Measurements from ENCODE around the gene PROKR1. TPM values are rescaled to one million over a fixed set of nuclear protein-coding genes. Genes with fewer than 3 reads are reported as not detected.

Gene PROKR1
- total and polyA plus RNA-seq, 3 donors from 2014 or later, result 0.24 to 0.50 (median 0.36) TPM

DNA sequence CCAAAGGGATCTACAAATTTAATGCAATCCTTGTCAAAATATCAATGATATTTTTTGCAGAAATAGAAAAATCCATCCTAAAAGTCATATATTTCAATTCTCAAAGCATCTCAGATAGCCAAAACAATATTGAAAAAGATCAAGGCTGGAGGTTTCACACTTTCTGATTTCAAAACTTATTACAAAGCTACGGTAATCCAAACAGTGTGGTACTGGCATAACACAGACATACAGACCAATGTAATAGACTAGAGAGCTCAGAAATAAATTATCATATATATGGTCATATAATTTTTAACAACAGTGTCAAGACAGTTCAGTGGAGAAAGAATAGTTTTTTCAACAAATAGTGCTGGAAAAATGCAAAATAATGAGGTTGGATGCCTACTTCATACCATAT, 40.3 kb upstream of the PROKR1 start:
- H3K4me1 ChIP-seq, result no peaks in the 10 kb centered on the region
- no peaks in the 10 kb centered on the region for H3K27me3 ChIP-seq
- H3K9me3 ChIP-seq, result no peaks in the 10 kb centered on the region
- TF ChIP-seq, protein P1, sequence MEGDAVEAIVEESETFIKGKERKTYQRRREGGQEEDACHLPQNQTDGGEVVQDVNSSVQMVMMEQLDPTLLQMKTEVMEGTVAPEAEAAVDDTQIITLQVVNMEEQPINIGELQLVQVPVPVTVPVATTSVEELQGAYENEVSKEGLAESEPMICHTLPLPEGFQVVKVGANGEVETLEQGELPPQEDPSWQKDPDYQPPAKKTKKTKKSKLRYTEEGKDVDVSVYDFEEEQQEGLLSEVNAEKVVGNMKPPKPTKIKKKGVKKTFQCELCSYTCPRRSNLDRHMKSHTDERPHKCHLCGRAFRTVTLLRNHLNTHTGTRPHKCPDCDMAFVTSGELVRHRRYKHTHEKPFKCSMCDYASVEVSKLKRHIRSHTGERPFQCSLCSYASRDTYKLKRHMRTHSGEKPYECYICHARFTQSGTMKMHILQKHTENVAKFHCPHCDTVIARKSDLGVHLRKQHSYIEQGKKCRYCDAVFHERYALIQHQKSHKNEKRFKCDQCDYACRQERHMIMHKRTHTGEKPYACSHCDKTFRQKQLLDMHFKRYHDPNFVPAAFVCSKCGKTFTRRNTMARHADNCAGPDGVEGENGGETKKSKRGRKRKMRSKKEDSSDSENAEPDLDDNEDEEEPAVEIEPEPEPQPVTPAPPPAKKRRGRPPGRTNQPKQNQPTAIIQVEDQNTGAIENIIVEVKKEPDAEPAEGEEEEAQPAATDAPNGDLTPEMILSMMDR (IDR thresholded peaks at IDR 0.05), result no peak
- no peak for TF ChIP-seq POLR2A (IDR thresholded peaks at IDR 0.05)
- H3K36me3 ChIP-seq (ENCODE audit: low read depth, missing control alignments), result no peaks in the 10 kb centered on the region
- no peak overlapping the region for H3K4me3 ChIP-seq
- no peak overlapping the region for H3K27ac ChIP-seq
- WGBS, 2 donors, result 90 to 98% methylated on average over 1 of the region's 1 CpG
- DNase-seq, result no peak
- intact Hi-C loops (cut with DNase I; ENCODE audit: low total_unique reads), result no loop called here

DNA sequence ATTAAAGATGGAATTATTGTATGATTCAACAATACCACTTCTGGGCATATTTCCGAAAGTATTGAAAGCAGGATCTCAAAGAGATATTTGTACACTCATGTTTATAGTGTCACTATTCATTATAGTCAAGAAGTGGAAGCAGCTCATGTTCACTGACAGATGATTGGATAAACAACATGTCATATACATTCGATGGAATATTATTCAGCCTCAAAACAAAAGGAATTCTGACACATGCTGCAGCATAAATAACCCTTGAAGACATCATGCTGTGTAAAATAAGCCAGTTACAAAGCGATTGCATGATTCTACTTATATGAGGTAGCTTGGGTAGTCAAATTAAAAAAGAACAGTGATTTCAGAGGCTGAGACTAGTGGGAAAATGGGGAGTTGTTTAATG, 39.3 kb upstream of the PROKR1 start:
- no peaks in the 10 kb centered on the region for H3K36me3 ChIP-seq (ENCODE audit: low read depth, missing control alignments)

DNA sequence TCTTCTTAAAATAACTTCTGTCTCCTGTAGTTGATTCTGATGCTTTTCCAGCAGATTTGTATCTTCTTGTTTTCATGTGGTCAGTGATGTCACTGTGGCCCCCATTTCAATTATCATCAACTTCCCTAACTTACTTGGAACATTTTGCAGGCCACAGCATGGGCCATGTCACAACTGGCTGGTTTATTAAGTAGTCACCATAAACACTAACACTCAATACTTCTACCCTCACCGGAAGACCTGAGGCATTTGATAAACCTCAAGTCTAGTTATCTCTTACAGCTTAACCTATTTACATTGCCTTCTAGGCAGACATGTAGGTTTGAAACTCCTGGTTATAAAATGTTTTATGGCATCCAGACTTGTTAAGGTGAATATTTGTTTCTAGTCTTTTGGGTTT, 37.4 kb upstream of the PROKR1 start:
- TF ChIP-seq POLR2A (IDR thresholded peaks at IDR 0.05), result no peak
- TF ChIP-seq, protein P1 (IDR thresholded peaks at IDR 0.05), result no peak
- H3K4me1 ChIP-seq, result no peaks in the 10 kb centered on the region
- no peak overlapping the region for H3K4me3 ChIP-seq
- DNase-seq, result no peak
- intact Hi-C loops (cut with DNase I; ENCODE audit: low total_unique reads), result no loop called here
- no peaks in the 10 kb centered on the region for H3K27me3 ChIP-seq
- WGBS, 2 donors, result 84 to 94% methylated on average over 1 of the region's 1 CpG
- no peaks in the 10 kb centered on the region for H3K36me3 ChIP-seq (ENCODE audit: low read depth, missing control alignments)
- no peak overlapping the region for H3K27ac ChIP-seq
- no peaks in the 10 kb centered on the region for H3K9me3 ChIP-seq

More for the DNA sequence above, 39.3 kb upstream of the PROKR1 start:
- WGBS, 2 donors, result 82 to 83% methylated on average over 3 of the region's 3 CpGs
- no peak overlapping the region for H3K4me3 ChIP-seq
- no peak overlapping the region for H3K27ac ChIP-seq
- H3K4me1 ChIP-seq, result no peaks in the 10 kb centered on the region
- DNase-seq, result no peak
- intact Hi-C loops (cut with DNase I; ENCODE audit: low total_unique reads), result no loop called here
- TF ChIP-seq, protein P1 (IDR thresholded peaks at IDR 0.05), result no peak
- TF ChIP-seq POLR2A (IDR thresholded peaks at IDR 0.05), result no peak
- H3K27me3 ChIP-seq, result no peaks in the 10 kb centered on the region
- H3K9me3 ChIP-seq, result no peaks in the 10 kb centered on the region

DNA sequence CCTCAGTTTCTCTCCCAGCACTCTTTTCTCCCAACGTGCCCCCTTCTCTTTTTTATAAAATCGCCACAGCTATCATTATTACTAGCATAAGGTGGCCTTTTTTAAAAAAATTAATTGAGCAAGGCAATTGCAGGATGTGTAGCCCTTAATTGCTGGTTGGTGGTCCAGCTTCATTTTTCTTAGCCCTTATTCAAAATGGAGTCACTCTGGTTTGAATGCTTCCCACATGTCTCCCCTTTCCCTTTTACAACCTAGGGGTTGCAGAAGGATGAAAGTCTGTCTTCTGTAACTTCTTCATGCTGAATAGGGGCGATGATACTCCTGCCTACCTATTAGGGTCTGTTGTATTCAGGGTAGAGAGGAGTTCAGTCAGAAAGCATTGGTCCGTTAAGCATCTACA, 36.6 kb upstream of the PROKR1 start:
- Histone ChIP-seq H3K9me3 (no peaks in the 10 kb centered on the region), H3K27ac (no peak overlapping the region), H3K36me3 (ENCODE audit: low read depth, missing control alignments) (no peaks in the 10 kb centered on the region), H3K4me1 (no peaks in the 10 kb centered on the region), H3K27me3 (no peaks in the 10 kb centered on the region), H3K4me3 (no peak overlapping the region)
- 78 to 83% methylated on average over 4 of the region's 4 CpGs for WGBS, 2 donors
- TF ChIP-seq POLR2A (IDR thresholded peaks at IDR 0.05), result no peak
- TF ChIP-seq, protein P1 (IDR thresholded peaks at IDR 0.05), result no peak
- intact Hi-C loops (cut with DNase I; ENCODE audit: low total_unique reads), result no loop called here
- no peak for DNase-seq

DNA sequence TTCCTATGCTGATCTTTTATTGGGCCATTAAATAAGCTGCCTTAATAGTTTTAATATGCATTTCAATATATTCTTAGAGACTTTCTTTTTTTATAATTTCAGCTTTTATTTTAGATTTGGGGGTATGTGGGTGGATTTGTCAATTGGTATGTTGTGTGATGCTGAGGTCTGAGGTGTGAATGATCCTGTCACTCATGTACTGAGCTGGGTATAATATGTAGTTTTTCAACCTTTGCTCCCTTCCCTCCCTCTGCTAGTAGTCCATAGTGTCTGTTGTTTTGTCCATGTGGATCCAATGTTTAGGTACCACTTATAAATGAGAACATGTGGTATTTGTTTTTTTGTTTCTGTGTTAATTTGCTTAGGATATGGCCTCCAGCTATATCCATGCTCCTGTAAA, 35.5 kb upstream of the PROKR1 start:
- TF ChIP-seq POLR2A (IDR thresholded peaks at IDR 0.05), result no peak
- TF ChIP-seq, protein P1 (IDR thresholded peaks at IDR 0.05), result no peak
- Histone ChIP-seq H3K27me3 (no peaks in the 10 kb centered on the region), H3K4me3 (no peak overlapping the region), H3K36me3 (ENCODE audit: low read depth, missing control alignments) (no peaks in the 10 kb centered on the region), H3K27ac (no peak overlapping the region), H3K9me3 (no peaks in the 10 kb centered on the region), H3K4me1 (no peaks in the 10 kb centered on the region)
- intact Hi-C loops (cut with DNase I; ENCODE audit: low total_unique reads), result no loop called here
- DNase-seq, result no peak
